ENCODE measurements around the gene CLPSL1.

The CLPSL1 gene

GRCh38 chr6:35795453-35796071, 14.7 kb downstream of the CLPSL1 start:
- DNase-seq: no peak

- DNase-seq: no peak
Observed at GRCh38 chr6:35796236-35796635, 15.4 kb downstream of the CLPSL1 start.

- no peak for DNase-seq
Observed at GRCh38 chr6:35797837-35798526, 17.2 kb downstream of the CLPSL1 start.

- DNase-seq: no peak
Observed at GRCh38 chr6:35798706-35799105, 17.9 kb downstream of the CLPSL1 start.

DNA sequence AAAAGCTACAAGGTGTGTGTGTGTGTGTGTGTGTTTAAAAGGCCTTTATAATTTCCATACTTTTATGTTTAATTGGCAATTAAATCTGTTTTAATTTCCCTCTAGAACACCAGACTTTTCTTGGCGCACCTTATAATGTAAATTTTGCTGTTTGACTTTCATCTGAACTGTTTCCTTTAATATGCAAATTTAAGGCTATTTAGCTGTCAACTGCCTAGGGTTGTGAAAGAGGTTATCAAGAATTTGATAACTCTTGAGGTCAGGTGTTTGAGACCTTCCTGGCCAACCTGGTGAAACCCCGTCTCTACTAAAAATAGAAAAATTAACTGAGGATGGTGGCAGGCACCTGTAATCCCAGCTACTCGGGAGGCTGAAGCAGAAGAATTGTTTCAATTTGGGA, 20.3 kb downstream of the CLPSL1 start:
- no peak for DNase-seq

- DNase-seq: peak in 16 of 56 donors; percentile 4 to 52 (median 10)
Observed at GRCh38 chr6:35804996-35805736, 24.3 kb downstream of the CLPSL1 start, which contains the start of gene LHFPL5. Gene LHFPL5, plus strand, starts transcription at chr6:35805352. Its CDS starts 319 bp downstream, at chr6:35805671.

GRCh38 chr6:35808688-35809087, 27.9 kb downstream of the CLPSL1 start:
- no peak for DNase-seq

- no peak for DNase-seq
Observed at GRCh38 chr6:35809809-35810208, 29.0 kb downstream of the CLPSL1 start.

GRCh38 chr6:35810971-35811698, 30.3 kb downstream of the CLPSL1 start:
- DNase-seq: peak in 4 of 56 donors; percentile 2 to 60 (median 44)

GRCh38 chr6:35811699-35811995, 30.8 kb downstream of the CLPSL1 start:
- DNase-seq: peak in 11 of 56 donors; percentile 2 to 60 (median 20)

GRCh38 chr6:35817515-35817914, 36.7 kb downstream of the CLPSL1 start:
- no peak for DNase-seq

DNA sequence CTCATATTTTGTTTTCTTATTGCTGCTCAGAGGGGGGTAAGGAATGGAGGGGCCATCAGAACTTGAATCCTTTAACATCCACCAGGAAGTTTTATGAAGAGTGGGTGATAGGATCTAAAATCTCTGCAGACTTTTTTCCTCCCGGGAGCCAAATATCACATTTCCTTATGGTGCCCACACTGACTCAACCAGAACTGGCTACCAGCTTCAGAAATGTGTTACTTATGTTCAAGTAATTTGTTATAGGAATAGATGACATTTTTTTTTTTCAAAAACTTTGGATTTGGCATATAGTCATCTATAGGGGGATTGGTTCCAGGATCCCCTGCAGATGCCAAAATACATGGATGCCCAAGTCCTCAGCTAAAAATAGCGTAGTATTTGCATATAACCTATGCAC, 42.8 kb downstream of the CLPSL1 start:
- no peak for DNase-seq

DNA sequence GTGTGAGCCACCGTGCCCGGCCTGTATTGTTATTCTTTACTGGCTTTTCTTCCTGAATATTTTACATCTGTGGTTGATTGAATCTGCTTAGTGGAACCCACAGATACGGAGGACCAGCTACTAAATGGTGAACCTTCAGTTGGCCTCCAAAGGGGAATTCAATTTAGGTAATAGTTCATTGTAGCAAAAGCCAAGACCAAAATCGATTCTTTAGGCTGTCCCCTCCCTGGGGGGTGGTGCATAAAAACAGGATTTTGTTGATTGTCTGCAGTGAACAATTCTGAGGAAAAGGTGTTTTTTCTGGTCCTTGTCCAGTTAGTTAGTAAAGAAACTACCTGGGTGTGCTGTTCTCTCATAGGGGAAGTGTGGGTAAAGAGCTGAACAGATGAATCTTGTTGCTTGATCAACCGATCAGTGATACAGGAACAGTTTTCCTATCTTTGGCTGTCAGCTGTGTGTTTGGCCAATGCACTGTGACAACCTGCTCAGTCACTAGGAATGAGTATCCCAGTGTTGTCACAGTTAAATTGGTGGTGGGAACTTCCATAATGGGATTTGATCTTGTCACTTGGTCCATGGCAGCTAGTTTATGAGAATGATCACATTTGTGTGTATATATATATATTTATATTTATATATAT, 43.9 kb downstream of the CLPSL1 start:
- no peak for DNase-seq

- no peak for DNase-seq
Observed at GRCh38 chr6:35829306-35829705, 48.5 kb downstream of the CLPSL1 start.

DNA sequence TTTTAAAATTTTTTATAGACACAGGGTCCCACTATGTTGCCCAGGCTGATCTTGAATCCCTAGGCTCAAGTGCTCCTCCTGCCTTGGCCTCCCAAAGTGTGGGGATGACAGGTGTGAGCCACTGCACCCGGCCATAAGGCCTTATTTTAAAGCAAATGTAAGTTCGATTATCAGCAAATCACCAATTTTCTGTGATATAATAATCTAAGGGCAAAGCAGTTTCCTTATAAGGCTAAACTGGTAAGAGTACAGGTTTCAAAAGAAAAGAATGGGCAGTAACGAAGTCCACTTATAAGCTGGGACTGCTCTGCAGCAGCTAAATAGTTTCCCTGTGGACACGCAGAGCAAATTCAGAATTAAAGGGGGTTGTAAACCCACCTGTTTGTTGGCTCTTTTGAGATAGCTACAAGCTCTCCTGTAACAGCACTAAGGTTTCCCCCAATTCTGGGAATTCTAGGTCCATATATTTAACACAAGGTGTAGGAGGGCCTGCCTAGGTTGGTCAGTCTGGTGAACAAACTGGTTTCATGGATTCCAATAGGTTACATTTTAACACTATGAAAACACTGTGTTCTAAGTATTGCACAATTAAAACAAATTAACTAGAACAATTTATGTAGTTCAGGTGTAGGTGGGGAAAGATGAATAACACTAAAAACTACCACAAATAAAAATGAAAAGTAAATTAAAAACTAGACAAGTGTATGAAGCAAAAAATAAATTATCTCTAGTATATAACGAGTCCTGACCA, 50.6 kb downstream of the CLPSL1 start:
- DNase-seq: no peak

GRCh38 chr6:35833536-35833935, 52.7 kb downstream of the CLPSL1 start:
- DNase-seq: no peak
